A204.1 (cell line): ENCODE results near the gene ZNF263.
"Not testable (repeated sequence)": the region's sequence is repeated elsewhere in the genome, so short reads cannot be mapped to it uniquely, and the experiment has no call there.

Experiments used
- FAIRE-seq: peaks from 2 replicates; lab custom pipeline; 2012; peaks lifted over from hg19 to GRCh38; lab: Jason Lieb, UNC

Gene ZNF263

DNA sequence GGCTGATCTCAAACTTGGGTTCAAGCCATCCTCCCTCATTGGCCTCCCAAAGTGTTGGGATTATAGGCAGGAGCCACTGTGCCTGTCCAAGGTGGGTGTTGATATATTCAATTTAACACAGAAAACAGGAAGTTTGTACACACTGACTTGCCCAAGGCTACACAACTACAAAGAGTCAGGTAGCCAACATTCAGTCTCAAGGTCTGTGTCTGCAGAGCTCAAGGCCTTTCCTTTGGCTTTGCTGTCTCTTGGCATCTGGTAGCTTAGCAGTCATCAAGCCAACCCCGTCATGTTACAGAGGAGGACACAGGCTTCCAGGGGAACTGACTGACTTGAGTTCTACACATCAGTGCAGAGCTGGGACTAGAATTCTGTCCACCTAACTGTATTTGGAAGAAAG, 15.0 kb upstream of the ZNF263 start:
- FAIRE-seq = no peak

DNA sequence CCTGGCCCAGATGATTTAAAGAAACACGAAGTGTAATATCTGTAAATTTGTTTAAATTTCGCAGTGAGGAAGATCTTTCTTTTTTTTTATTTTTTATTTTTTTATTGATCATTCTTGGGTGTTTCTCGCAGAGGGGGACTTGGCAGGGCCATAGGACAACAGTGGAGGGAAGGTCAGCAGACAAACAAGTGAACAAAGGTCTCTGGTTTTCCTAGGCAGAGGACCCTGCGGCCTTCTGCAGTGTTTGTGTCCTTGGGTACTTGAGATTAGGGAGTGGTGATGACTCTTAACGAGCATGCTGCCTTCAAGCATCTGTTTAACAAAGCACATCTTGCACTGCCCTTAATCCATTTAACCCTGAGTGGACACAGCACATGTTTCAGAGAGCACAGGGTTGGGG, 12.6 kb upstream of the ZNF263 start:
- FAIRE-seq = not testable (repeated sequence)

DNA sequence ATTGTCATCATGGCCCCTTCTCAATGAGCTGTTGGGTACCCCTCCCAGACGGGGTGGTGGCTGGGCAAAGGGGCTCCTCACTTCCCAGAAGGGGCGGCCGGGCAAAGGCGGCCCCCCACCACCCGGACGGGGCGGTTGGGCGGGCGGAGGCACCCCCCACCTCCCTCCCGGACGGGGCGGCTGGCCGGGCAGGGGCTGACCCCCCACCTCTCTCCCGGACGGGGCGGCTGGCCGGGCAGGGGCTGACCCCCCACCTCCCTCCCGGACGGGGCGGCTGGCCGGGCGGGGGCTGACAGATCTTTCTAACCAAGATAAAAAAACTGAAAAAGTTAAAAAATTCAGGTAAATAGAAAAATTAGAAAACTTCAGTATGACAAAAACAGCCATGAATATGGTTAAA, 12.0 kb upstream of the ZNF263 start:
- not testable (repeated sequence) for FAIRE-seq

GRCh38 chr16:3274490-3274889, 8.8 kb upstream of the ZNF263 start:
- no peak for FAIRE-seq

DNA sequence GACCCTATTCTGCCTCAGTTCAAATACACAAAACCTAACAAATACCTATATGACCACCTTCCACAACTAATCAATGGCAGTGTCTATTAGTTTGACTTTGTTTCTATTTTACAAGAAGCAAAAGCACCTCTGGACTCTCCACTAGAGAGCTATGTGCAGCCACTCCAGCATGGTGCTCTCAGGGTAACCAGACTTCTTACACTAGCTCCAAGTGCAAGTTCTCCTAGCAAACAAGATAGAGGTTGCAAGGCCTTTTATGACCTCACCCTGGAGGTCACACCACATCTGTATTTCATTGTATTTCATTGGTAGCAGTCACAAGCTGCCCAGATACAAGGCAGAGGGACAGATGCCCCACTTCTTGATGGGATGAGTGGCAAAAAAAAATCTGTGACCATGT, 8.3 kb upstream of the ZNF263 start:
- FAIRE-seq = no peak

- no peak for FAIRE-seq
Measured at GRCh38 chr16:3276679-3277078, 6.6 kb upstream of the ZNF263 start.

DNA sequence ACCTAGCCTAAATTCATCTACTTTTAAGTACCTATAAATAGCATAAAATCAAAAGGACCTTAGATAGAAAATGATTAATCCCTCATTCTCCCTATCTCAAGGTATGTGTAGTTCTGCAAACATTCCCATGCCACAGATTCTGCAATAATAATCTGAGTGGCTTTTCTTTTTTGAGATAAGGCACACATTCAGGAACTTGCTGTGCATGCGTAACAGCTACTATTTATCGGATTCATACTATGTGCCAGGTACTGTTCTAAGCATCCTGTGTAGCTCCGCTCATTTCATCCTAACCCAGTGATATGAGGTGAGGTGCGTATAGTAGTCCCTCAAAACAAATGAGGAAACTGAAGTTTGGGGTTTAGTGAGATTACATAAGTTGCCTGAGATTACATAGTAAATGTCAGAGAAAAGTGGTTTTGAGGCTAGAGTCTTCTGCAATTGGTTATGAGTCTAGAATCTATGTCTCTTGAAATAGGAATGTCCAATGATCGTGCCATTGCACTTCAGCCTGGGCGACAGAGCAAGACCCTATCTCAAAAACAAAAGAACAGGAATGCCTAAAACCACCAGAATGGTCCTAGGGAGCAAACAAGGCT, 2.0 kb upstream of the ZNF263 start:
- no peak for FAIRE-seq

GRCh38 chr16:3282103-3282729, 1.1 kb upstream of the ZNF263 start:
- no peak for FAIRE-seq

GRCh38 chr16:3283543-3284447, 504 bp downstream of the ZNF263 start:
- no peak for FAIRE-seq

GRCh38 chr16:3285131-3285530, 1.8 kb downstream of the ZNF263 start:
- no peak for FAIRE-seq

DNA sequence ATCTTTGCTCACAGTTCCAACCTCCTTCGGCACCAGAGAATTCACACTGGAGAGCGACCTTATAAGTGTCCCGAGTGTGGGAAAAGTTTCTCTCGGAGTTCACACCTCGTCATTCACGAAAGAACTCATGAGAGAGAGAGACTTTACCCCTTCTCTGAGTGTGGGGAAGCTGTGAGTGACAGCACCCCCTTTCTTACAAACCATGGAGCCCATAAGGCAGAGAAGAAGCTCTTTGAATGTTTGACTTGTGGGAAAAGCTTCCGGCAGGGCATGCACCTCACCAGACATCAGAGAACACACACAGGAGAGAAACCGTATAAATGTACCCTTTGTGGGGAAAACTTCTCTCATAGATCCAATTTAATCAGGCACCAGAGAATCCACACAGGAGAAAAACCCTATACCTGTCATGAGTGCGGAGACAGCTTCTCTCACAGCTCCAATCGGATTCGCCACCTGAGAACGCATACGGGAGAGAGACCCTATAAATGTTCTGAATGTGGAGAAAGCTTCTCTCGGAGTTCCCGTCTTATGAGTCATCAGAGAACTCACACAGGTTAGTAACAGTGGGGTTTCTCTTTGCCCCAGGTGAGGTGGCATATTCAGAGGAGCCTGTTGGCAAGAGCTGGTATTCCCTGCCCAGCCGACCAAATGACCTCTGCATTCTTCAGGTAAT, 6.8 kb downstream of the ZNF263 start:
- FAIRE-seq = no peak

DNA sequence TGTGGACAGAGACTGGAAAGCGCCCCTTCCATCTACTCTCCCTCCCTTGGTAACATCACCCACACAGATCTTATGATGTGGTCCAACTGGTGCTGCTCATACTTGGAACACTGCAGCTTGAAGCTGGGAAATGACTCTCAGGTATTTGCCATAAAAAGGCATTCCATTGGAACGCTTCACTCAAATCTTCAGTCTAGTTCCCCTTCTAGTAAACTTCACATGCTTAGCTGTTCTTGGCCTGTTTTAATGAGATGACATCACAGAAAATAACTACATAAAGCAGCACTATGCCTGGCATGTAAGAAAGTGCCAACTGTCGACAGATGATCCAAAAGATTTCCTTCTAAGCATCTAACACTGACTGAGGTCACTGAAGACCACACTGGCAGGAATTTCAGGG, 9.3 kb downstream of the ZNF263 start:
- FAIRE-seq = no peak

GRCh38 chr16:3295209-3295608, 11.9 kb downstream of the ZNF263 start:
- no peak for FAIRE-seq

DNA sequence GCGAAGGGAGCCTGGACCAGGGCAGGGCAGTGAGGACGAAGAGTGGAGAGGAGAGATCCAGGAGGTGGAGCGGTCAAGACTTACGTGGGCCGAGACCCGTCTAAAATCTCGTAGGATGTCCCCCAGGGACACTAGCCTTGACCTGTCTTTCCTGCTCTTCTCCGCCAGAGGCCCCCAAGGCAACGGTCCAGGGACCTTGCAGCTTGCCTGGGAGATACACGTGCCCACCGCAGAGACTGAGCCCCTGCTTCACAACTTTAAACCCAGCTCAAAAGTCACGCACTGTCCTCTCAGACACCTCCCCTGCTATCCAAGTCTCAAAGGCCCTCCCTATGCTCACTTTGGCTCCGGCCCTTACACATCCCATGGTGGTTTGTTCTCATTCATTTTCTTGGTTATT, 12.5 kb downstream of the ZNF263 start:
- no peak for FAIRE-seq

DNA sequence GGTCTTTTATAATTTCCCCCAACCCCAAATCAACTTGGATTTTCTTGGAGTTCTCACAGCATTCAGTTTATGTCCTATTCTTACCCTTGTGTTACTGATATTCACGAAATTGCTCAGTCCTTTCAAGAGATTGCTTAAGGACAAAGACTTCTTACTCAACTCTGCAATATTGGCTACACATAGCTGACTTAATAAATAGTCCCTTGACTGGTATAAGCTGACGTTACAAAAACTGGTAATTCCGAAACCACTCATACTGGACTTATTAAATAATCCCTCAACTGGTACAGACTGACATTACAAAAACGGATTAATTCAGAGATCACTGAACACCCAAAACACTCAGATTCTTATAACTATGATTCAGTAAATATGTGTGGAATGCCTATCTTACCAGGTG, 21.1 kb downstream of the ZNF263 start:
- no peak for FAIRE-seq

DNA sequence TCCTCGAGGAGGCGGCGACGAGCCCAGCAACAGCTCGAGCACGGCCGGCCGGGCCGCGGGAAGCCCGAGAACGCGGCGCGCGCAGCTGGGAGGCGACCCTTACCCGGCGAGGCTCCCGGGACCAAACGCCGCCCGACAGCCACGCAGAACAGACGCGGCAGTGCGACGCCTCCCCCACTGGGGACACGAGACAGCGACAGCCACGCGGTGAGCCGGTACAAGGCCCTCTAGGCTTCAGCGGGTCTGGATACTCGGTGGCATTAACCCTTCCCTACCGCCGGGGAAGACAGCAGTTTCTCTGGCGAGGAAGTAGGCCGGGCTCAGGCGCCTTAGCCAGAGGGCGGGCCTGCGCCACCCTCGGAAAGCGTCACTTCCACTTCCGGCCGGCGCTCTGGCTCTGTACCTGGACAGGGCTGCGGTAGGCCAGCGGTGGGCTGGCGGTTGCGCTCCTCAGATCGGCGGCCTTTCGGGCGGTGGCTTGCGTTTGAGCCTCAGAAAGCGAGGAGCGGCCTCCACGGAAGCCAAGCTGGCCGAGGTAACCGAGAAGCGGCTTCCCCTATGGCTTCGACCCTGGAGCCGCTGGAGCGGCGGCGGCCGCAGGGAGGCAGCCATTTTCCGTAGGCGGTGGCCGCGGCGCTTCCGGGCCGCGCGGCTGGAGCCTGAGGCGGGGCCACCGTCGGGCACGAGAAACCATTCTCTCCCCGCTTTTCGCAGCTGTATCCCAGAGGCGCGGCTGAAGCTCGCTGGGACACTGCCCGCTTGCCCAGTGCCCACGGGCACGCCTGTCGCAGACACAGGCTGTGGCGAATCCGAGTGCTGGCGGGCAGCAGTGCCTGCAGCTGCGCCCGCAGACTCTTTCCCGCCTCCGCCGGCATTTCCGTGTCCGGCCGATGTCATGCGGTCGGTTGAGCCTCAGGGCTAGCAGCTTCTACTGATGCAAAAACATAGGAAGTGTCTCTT, 22.1 kb downstream of the ZNF263 start, which contains the start of the genes TIGD7 and ZNF75A:
TIGD7 (minus strand) TSS at position 322 of the 960 bp plus-strand sequence. CDS start 4,816 bp downstream, outside the sequence.
ZNF75A (plus strand) TSS at position 389 of the 960 bp plus-strand sequence. CDS start 2,932 bp downstream, outside the sequence.
- no peak for FAIRE-seq

DNA sequence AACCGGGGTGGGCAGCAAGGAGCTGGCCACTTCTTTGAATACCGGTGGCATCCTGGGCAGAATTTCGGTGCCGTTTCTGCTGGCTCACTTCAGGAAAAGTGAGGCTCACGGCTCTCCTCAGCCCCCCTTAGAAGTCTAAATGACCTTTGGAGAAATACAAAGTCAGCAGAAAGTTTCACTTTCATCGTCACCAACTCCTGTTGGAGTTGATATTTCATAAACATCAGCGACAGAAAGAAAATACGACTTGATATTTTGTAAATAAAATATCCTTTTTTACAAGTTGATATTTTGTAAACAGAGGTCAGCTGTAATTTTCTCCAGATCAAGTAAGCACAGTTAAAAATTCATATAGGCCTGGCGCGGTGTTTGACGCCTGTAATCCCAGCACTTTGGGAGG, 22.8 kb downstream of the ZNF263 start:
- FAIRE-seq = no peak

- no peak for FAIRE-seq
Measured at GRCh38 chr16:3311496-3311895, 28.2 kb downstream of the ZNF263 start.

DNA sequence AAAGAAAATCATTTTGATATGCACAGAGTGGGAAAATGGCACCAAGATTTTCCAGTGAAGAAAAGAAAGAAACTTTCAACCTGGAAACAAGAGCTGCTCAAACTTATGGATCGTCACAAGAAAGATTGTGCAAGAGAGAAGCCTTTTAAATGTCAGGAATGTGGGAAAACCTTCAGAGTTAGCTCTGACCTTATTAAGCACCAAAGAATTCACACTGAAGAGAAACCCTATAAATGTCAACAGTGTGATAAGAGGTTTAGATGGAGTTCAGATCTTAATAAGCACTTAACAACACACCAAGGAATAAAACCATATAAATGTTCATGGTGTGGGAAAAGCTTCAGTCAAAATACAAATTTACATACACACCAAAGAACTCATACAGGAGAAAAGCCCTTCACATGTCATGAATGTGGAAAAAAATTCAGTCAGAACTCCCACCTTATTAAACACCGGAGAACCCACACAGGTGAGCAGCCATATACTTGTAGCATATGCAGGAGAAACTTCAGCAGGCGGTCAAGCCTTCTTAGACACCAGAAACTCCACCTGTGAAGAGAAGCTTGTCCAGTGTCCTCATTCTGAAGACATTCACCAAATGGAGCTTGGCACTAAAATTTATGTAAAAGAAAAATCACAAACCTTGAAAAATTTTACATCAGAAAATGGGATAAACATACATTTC, 34.2 kb downstream of the ZNF263 start:
- FAIRE-seq = no peak

DNA sequence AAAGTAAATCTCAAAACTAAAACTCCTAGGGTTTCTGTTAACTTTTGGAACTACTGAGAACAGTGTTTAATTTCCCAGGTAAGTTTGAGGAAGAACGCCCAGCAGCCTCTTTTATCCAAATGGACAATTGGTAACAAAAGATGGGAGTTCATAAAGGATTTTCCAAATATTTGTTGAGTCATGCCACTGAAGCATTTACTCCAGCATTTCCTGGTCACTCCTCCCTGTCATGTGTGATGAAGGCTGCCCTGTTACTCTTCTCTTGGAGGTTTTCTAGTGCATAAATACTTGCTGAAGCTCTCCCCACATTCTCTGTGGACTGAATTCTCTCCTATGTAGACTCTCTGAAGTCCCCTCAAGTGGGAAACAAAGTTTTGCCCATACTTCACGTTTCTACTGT, 38.5 kb downstream of the ZNF263 start:
- FAIRE-seq = no peak

DNA sequence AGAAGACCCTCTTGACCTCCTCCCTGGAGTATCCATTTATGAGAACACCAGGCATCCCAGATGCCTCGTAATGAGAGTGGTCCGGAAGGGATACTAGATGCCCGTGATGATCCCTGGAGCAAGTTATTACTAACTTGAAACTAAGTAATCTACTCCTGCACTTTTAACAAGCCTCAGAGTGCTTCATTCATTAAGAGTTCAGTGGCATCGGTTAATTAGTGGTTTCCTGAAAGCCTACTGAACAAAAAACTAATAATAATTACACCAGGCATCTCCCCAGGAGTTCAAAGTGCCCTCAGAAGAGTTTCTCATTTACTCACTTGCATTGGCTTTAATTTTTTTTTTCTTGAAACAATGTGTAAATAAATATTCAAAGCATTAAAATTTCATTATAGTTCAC, 44.2 kb downstream of the ZNF263 start:
- FAIRE-seq = no peak
